ENCODE results near the gene PTGR3. TPM values are rescaled to one million over a fixed set of nuclear protein-coding genes. Genes with fewer than 3 reads are reported as not detected.

The PTGR3 gene
- total RNA-seq, 1 experiment from 2014 or later: 1.6 TPM

DNA sequence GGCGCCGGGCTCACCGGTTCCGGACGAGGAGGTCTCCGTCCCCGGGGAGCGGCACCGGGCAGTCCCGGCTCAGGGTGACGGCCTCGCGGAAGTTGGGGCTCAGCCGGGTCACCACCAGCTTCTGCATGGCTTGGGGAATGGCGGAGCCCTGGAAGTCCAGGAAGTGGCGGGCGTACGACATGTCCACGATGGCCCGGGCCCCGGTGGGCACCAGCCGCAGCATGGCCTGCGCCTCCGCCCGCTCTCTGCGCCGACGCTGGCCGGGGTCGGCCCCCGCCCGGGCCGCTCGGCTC lies 157 bp downstream of the PTGR3 start:
- no peaks in the 10 kb centered on the region for H4K20me1 ChIP-seq (ENCODE audit: control insufficient read depth, insufficient read depth, insufficient read length)
- no peak overlapping the region for H4K5ac ChIP-seq (ENCODE audit: insufficient read length, low read depth, low read length)
- no peak overlapping the region for H3T11ph ChIP-seq (ENCODE audit: low read length)
- peaks cover 0 to 2% (median 0%) of the 10 kb centered on the region in 3 experiments; a peak in 2 of 7 replicates for H3K36me3 Mint-ChIP-seq (ENCODE audit: insufficient read depth in 1 of 3, low read depth in 3 of 3)
- peak overlapping the region; percentile 64 to 89 for H3K4me3 Mint-ChIP-seq
- peaks cover 49 to 57% of the 10 kb centered on the region in 2 experiments for H3K4me1 Mint-ChIP-seq
- H3K79me1 ChIP-seq (ENCODE audit: insufficient read depth, low read depth, low read length, poor library complexity, severe bottlenecking): no peaks in the 10 kb centered on the region
- no peak overlapping the region for H3K27ac Mint-ChIP-seq
- no CpG with 5 or more reads among the region's 34 CpGs for WGBS (ENCODE audit: extremely low coverage, insufficient read length, low lambda C conversion rate)
- peak overlapping the region; percentile 4 for H3K9ac ChIP-seq (ENCODE audit: extremely low read depth, insufficient read length, low read length)
- H2BK15ac ChIP-seq (ENCODE audit: low read depth, low read length): no peak overlapping the region
- no peak overlapping the region for H2BK120ac ChIP-seq (ENCODE audit: low read depth, low read length, poor library complexity, severe bottlenecking)
- H3K4me2 ChIP-seq (ENCODE audit: insufficient read depth, insufficient read length, low read length): peak overlapping the region; percentile 83
- H3K9me3 ChIP-seq (ENCODE audit: control insufficient read depth, low read depth, low read length): no peaks in the 10 kb centered on the region
- no peaks in the 10 kb centered on the region for H3K79me2 ChIP-seq (ENCODE audit: insufficient read depth, low read length)
- TF ChIP-seq, protein P1, sequence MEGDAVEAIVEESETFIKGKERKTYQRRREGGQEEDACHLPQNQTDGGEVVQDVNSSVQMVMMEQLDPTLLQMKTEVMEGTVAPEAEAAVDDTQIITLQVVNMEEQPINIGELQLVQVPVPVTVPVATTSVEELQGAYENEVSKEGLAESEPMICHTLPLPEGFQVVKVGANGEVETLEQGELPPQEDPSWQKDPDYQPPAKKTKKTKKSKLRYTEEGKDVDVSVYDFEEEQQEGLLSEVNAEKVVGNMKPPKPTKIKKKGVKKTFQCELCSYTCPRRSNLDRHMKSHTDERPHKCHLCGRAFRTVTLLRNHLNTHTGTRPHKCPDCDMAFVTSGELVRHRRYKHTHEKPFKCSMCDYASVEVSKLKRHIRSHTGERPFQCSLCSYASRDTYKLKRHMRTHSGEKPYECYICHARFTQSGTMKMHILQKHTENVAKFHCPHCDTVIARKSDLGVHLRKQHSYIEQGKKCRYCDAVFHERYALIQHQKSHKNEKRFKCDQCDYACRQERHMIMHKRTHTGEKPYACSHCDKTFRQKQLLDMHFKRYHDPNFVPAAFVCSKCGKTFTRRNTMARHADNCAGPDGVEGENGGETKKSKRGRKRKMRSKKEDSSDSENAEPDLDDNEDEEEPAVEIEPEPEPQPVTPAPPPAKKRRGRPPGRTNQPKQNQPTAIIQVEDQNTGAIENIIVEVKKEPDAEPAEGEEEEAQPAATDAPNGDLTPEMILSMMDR (conservative IDR thresholded peaks at IDR 0.05): no peak
- H3K27ac ChIP-seq (ENCODE audit: insufficient read length, low read depth, low read length): no peak overlapping the region
- H3K27me3 Mint-ChIP-seq (ENCODE audit: low read depth): peaks cover 82% of the 10 kb centered on the region
- H3K56ac ChIP-seq (ENCODE audit: insufficient read length, low read depth, low read length): no peak overlapping the region
- H3K4ac ChIP-seq (ENCODE audit: low read depth, low read length): no peak overlapping the region
- H3K27me3 ChIP-seq (ENCODE audit: insufficient read depth, low read length): peaks cover 66% of the 10 kb centered on the region
- peaks cover 0 to 7% of the 10 kb centered on the region in 2 experiments; a peak in 1 of 5 replicates for H3K9me3 Mint-ChIP-seq
- peaks cover 35% of the 10 kb centered on the region for H3K23me2 ChIP-seq (ENCODE audit: insufficient read length, low read depth, low read length, poor library complexity, severe bottlenecking)
- H2AFZ ChIP-seq (ENCODE audit: low read length): no peak overlapping the region
- H3K4me1 ChIP-seq (ENCODE audit: insufficient read depth, low read length): no peaks in the 10 kb centered on the region; the same call in 1 of the 2 replicates
- no peak overlapping the region for H4K91ac ChIP-seq (ENCODE audit: insufficient read length, low read depth, low read length)
- H2AK5ac ChIP-seq (ENCODE audit: insufficient read length, low read length): no peak overlapping the region
- H3K14ac ChIP-seq (ENCODE audit: insufficient read depth, low read length): peak overlapping the region; percentile 52; the same call in 1 of the 2 replicates
- H3K23ac ChIP-seq (ENCODE audit: insufficient read length, low read depth, low read length): no peak overlapping the region
- H2BK12ac ChIP-seq (ENCODE audit: insufficient read length, low read depth, low read length): no peak overlapping the region
- no peak overlapping the region for H2BK5ac ChIP-seq (ENCODE audit: insufficient read length, low read length)
- H3K18ac ChIP-seq (ENCODE audit: insufficient read length, low read depth, low read length): no peak overlapping the region
- no peak overlapping the region for H4K8ac ChIP-seq (replicated peaks; ENCODE audit: insufficient read length, low read depth, low read length)
- peak; percentile 44 for DNase-seq
- no peak overlapping the region for H2BK20ac ChIP-seq (ENCODE audit: low read depth, low read length, poor library complexity, severe bottlenecking)
